T47D (cell line): ENCODE measurements around the gene BRD7.
A peak's percentile ranks its signal among the peaks of the same experiment; 100 is the strongest.

Experiments
- DNase-seq, 2 experiments: peaks; one replicate each; pipeline versions ENCODE4 v3.0.0 to v3.0.0-alpha.2; 2011 to 2012; ENCODE audit warnings: low read depth in 1 of 2, low spot score in 1 of 2
- JUND ChIP-seq: IDR thresholded peaks from 2 replicates; pipeline ENCODE4 v1.6.1; 2012; ENCODE audit warnings: low read depth
- in situ Hi-C: cut with HindIII; loops from 2 replicates; pipeline ENCODE4 v1.10.0; 2016; ENCODE audit warnings: low sequenced_read_pairs, low pct_unique_long_range_greater_than_20kb

The BRD7 gene

GRCh38 chr16:50381679-50382440, 13.1 kb upstream of the BRD7 start:
- in situ Hi-C loops = no loop called here
- no peak for TF ChIP-seq JUND
- no peak for DNase-seq

GRCh38 chr16:50378417-50378816, 9.6 kb upstream of the BRD7 start:
- in situ Hi-C loops = no loop called here
- TF ChIP-seq JUND = no peak
- no peak for DNase-seq

GRCh38 chr16:50377001-50377400, 8.2 kb upstream of the BRD7 start:
- TF ChIP-seq JUND = no peak
- no peak for DNase-seq
- in situ Hi-C loops = no loop called here

GRCh38 chr16:50373780-50374179, 5.0 kb upstream of the BRD7 start:
- no peak for DNase-seq
- TF ChIP-seq JUND = no peak
- in situ Hi-C loops = no loop called here

- in situ Hi-C loops = no loop called here
- TF ChIP-seq JUND = no peak
- no peak for DNase-seq
Observed at GRCh38 chr16:50373345-50373701, 4.5 kb upstream of the BRD7 start.

- DNase-seq = peak in 1 of 2 experiments; percentile 9
- no peak for TF ChIP-seq JUND
- in situ Hi-C loops = no loop called here
Observed at GRCh38 chr16:50372611-50373344, 4.0 kb upstream of the BRD7 start.

- no peak for TF ChIP-seq JUND
- no peak for DNase-seq
- in situ Hi-C loops = no loop called here
Observed at GRCh38 chr16:50371936-50372595, 3.3 kb upstream of the BRD7 start.

GRCh38 chr16:50371036-50371716, 2.4 kb upstream of the BRD7 start:
- in situ Hi-C loops = no loop called here
- no peak for DNase-seq
- no peak for TF ChIP-seq JUND

- in situ Hi-C loops = no loop called here
- TF ChIP-seq JUND = no peak
- DNase-seq = peak in 1 of 2 experiments; percentile 63
Observed at GRCh38 chr16:50369133-50369804, 481 bp upstream of the BRD7 start.

- peak in 1 of 2 experiments; percentile 7 for DNase-seq
- in situ Hi-C loops = no loop called here
Observed at GRCh38 chr16:50367777-50368409, 895 bp downstream of the BRD7 start.

GRCh38 chr16:50365791-50366575, 2.8 kb downstream of the BRD7 start:
- no peak for TF ChIP-seq JUND
- in situ Hi-C loops = no loop called here
- no peak for DNase-seq

More at GRCh38 chr16:50367777-50368409, 895 bp downstream of the BRD7 start:
- TF ChIP-seq JUND = no peak
